SK-MEL-5 (cell line): ENCODE data around the gene DNER. TPM values are rescaled to one million over a fixed set of nuclear protein-coding genes. Genes with fewer than 3 reads are reported as not detected.

ENCODE experiments used
- DNase-seq: peaks from one replicate; pipeline ENCODE4 v3.0.0-alpha.2; 2016; ENCODE audit warnings: low read depth, low spot score
- in situ Hi-C: cut with HindIII; loops from 2 replicates; pipeline ENCODE4 v1.10.0; 2016; ENCODE audit warnings: low sequenced_read_pairs, high pct_unique_total_duplicates, low pct_unique_long_range_greater_than_20kb
- total RNA-seq: library from RNA; depleted of rRNA; stranded (reverse); fragments of >200 nt; shearing (Covaris generic); gene quantifications from 2 replicates; pipeline ENCODE4 v1.2.3, GENCODE V29; 2014

The DNER gene
- total RNA-seq, 1 experiment from 2014 or later: 34.3 TPM

GRCh38 chr2:229688141-229688540, 26.2 kb downstream of the DNER start:
- in situ Hi-C loops: no loop called here
- no peak for DNase-seq

GRCh38 chr2:229686122-229686919, 28.0 kb downstream of the DNER start:
- DNase-seq: no peak
- in situ Hi-C loops: no loop called here

- in situ Hi-C loops: no loop called here
- no peak for DNase-seq
These were observed 29.3 kb downstream of the DNER start for GRCh38 chr2:229684942-229685562.

GRCh38 chr2:229679393-229680125, 34.8 kb downstream of the DNER start:
- in situ Hi-C loops: no loop called here
- no peak for DNase-seq

GRCh38 chr2:229675569-229675968, 38.8 kb downstream of the DNER start:
- in situ Hi-C loops: no loop called here
- no peak for DNase-seq

- DNase-seq: no peak
- in situ Hi-C loops: no loop called here
These were observed 39.4 kb downstream of the DNER start for GRCh38 chr2:229674830-229675530.

GRCh38 chr2:229673676-229674075, 40.7 kb downstream of the DNER start:
- no peak for DNase-seq
- in situ Hi-C loops: no loop called here

- DNase-seq: no peak
- in situ Hi-C loops: no loop called here
These were observed 42.3 kb downstream of the DNER start for GRCh38 chr2:229672021-229672420.

- in situ Hi-C loops: no loop called here
- no peak for DNase-seq
These were observed 44.5 kb downstream of the DNER start for GRCh38 chr2:229669841-229670240.

GRCh38 chr2:229666811-229667210, 47.5 kb downstream of the DNER start:
- in situ Hi-C loops: no loop called here
- no peak for DNase-seq

GRCh38 chr2:229665158-229665557, 49.2 kb downstream of the DNER start:
- in situ Hi-C loops: no loop called here
- no peak for DNase-seq

GRCh38 chr2:229661478-229661877, 52.9 kb downstream of the DNER start:
- in situ Hi-C loops: no loop called here
- DNase-seq: no peak

- in situ Hi-C loops: no loop called here
- no peak for DNase-seq
These were observed 53.4 kb downstream of the DNER start for GRCh38 chr2:229660951-229661350.

- in situ Hi-C loops: no loop called here
- DNase-seq: no peak
These were observed 54.0 kb downstream of the DNER start for GRCh38 chr2:229660391-229660790.

- no peak for DNase-seq
- in situ Hi-C loops: no loop called here
These were observed 56.4 kb downstream of the DNER start for GRCh38 chr2:229658004-229658403.

GRCh38 chr2:229654437-229654836, 59.9 kb downstream of the DNER start:
- in situ Hi-C loops: no loop called here

GRCh38 chr2:229653531-229653930, 60.8 kb downstream of the DNER start:
- DNase-seq: no peak
- in situ Hi-C loops: no loop called here

More at GRCh38 chr2:229654437-229654836, 59.9 kb downstream of the DNER start:
- no peak for DNase-seq

GRCh38 chr2:229652796-229653195, 61.6 kb downstream of the DNER start:
- DNase-seq: no peak
- in situ Hi-C loops: no loop called here
